GM20000 (cell line): ENCODE results near the gene ING3.

Experiments
- DNase-seq: peaks from one replicate; pipeline ENCODE4 v3.0.0; 2012; ENCODE audit warnings: low spot score
- CTCF ChIP-seq: IDR thresholded peaks from 2 replicates; pipeline ENCODE4 v1.5.1; 2012; ENCODE audit warnings: mild to moderate bottlenecking, control low read depth; ENCODE audit errors: extremely low read depth, missing control alignments

The ING3 gene

GRCh38 chr7:120993553-120994191 lies 43.1 kb downstream of the ING3 start:
- DNase-seq: no peak
- no peak for TF ChIP-seq CTCF

GRCh38 chr7:120994512-120995410 lies 44.2 kb downstream of the ING3 start:
- TF ChIP-seq CTCF: no peak
- DNase-seq: no peak

- no peak for TF ChIP-seq CTCF
- DNase-seq: no peak
Measured at GRCh38 chr7:120995654-120996053, 45.1 kb downstream of the ING3 start.

- TF ChIP-seq CTCF: no peak
- DNase-seq: no peak
Measured at GRCh38 chr7:120996333-120996987, 45.9 kb downstream of the ING3 start.

- TF ChIP-seq CTCF: no peak
- no peak for DNase-seq
Measured at GRCh38 chr7:120996988-120997345, 46.4 kb downstream of the ING3 start.

GRCh38 chr7:120997882-120998474 lies 47.4 kb downstream of the ING3 start:
- TF ChIP-seq CTCF: no peak
- no peak for DNase-seq

- no peak for DNase-seq
- no peak for TF ChIP-seq CTCF
Measured at GRCh38 chr7:120998520-120998919, 47.9 kb downstream of the ING3 start.
